K562 (cell line): ENCODE results near the gene ZBTB39. TPM values are rescaled to one million over a fixed set of nuclear protein-coding genes. Genes with fewer than 3 reads are reported as not detected.

Source experiments
- HMGXB4 ChIP-seq: sonication (generic); formaldehyde crosslinking; IDR thresholded peaks from 2 replicates; pipeline ENCODE4 v1.8.1; 2023; ENCODE audit warnings: mild to moderate bottlenecking, missing genetic modification reagents
- IRF1 ChIP-seq: sonication (generic); formaldehyde crosslinking; IDR thresholded peaks from 2 replicates; pipeline ENCODE4 v1.8.0; 2022; ENCODE audit warnings: missing genetic modification reagents, mild to moderate bottlenecking, borderline replicate concordance
- KHSRP ChIP-seq: fragments of 450-650 bp; IDR thresholded peaks from 2 replicates; pipeline ENCODE4 v1.6.1; 2017
- LARP7 ChIP-seq: fragments of 450-650 bp; IDR thresholded peaks from 2 replicates; pipeline ENCODE4 v1.6.1; 2016
- NCOR1 ChIP-seq: fragments of 450-650 bp; IDR thresholded peaks from 2 replicates; pipeline ENCODE4 v1.6.1; 2016; ENCODE audit warnings: mild to moderate bottlenecking, moderate library complexity
- RERE ChIP-seq: sonication (generic); formaldehyde crosslinking; IDR thresholded peaks from 2 replicates; pipeline ENCODE4 v1.8.0; 2023; ENCODE audit warnings: missing genetic modification reagents, mild to moderate bottlenecking, borderline replicate concordance
- TCF3 ChIP-seq: sonication (generic); formaldehyde crosslinking; IDR thresholded peaks from 2 replicates; pipeline ENCODE4 v1.4.0; 2020; ENCODE audit warnings: mild to moderate bottlenecking, missing genetic modification reagents
- ZBTB17 ChIP-seq: fragments of 450-650 bp; formaldehyde crosslinking; IDR thresholded peaks from 2 replicates; pipeline ENCODE4 v1.4.0; 2020; ENCODE audit warnings: mild to moderate bottlenecking
- ZBTB40 ChIP-seq, 2 experiments: fragments of 450-650 bp in 1 of 2; sonication (generic) in 1 of 2; formaldehyde crosslinking in 1 of 2; IDR thresholded peaks; 2 replicates each; pipeline versions ENCODE4 v1.7.1 to v1.9.0; 2016 to 2022; ENCODE audit warnings: inconsistent platforms in 1 of 2, mild to moderate bottlenecking in 1 of 2, missing genetic modification reagents in 1 of 2
- ZFP1 ChIP-seq: fragments of 450-650 bp; formaldehyde crosslinking; IDR thresholded peaks from 2 replicates; pipeline ENCODE4 v1.4.0; 2020; ENCODE audit warnings: mild to moderate bottlenecking, mixed read lengths
- ZSCAN29 ChIP-seq: fragments of 450-650 bp; IDR thresholded peaks from 2 replicates; pipeline ENCODE4 v1.6.1; 2017
- polyA plus RNA-seq, 8 experiments: library from polyadenylated mRNA; depleted of rRNA in 4 of 8; stranded (reverse) in 5 of 8; unstranded in 3 of 8; fragments of >200 nt; fragmentation: Nextera tagmentation in 2 of 8; fragmentation: Illumina TruSeq in 1 of 8; extraction: Ambion mirVana in 2 of 8; extraction: Trizol in 1 of 8; gene quantifications; 2 replicates each; pipeline versions ENCODE4 v1.2.1 to v1.2.3, GENCODE V29; 2011 to 2014; ENCODE audit warnings: inconsistent platforms in 1 of 8, missing spikeins in 1 of 8
- total RNA-seq, 7 experiments: library from RNA; depleted of rRNA in 6 of 7; stranded (reverse); fragments of >200 nt in 6 of 7; fragmentation: Illumina TruSeq in 2 of 7; extraction: Trizol in 2 of 7; gene quantifications; 2 replicates each; pipeline versions ENCODE4 v1.2.1 to v1.2.3, GENCODE V29; 2011 to 2021; ENCODE audit warnings: low replicate concordance in 1 of 7

Gene ZBTB39
- total and polyA plus RNA-seq, 9 of the 15 experiments (the other 6 are each of a cell fraction or from before 2014, with no cell fraction given), result 3.3 to 13.3 (median 8.6) TPM

- TF ChIP-seq ZBTB40 (IDR thresholded peaks at IDR 0.05), result peak; percentile 44; the same call in 1 of the 2 replicates
- no peak for TF ChIP-seq ZBTB40 (CRISPR knock-in tag; IDR thresholded peaks at IDR 0.05)
- TF ChIP-seq KHSRP, result peak; percentile 81
- no peak for TF ChIP-seq ZSCAN29
- TF ChIP-seq ZFP1 (CRISPR knock-in tag), result no peak
- no peak for TF ChIP-seq ZBTB17 (CRISPR knock-in tag)
- TF ChIP-seq HMGXB4 (CRISPR knock-in tag), result peak; percentile 47; the same call in 1 of the 2 replicates
- TF ChIP-seq RERE (CRISPR knock-in tag), result no peak
- TF ChIP-seq IRF1, result no peak
- peak; percentile 97 for TF ChIP-seq TCF3
- peak; percentile 100 for TF ChIP-seq NCOR1
- 0 out of 2 replicates have a peak, but pooled peaks have one; percentile 15 for TF ChIP-seq LARP7
These were observed 18.1 kb downstream of the ZBTB39 start (continued) for GRCh38 chr12:56988207-56988739.
